Sigmoid colon (tissue), 7 donors: ENCODE measurements around the gene FSTL4. TPM values are rescaled to one million over a fixed set of nuclear protein-coding genes. Genes with fewer than 3 reads are reported as not detected.

Experiments
- DNase-seq: peaks from one replicate; pipeline ENCODE4 v3.0.0-alpha.2; 2019
- H3K27ac ChIP-seq, 4 donors: fragments of 200-600 bp; sonication (generic); one replicate each; pipeline ENCODE4 v1.5.1; 2016 to 2019; ENCODE audit warnings: mild to moderate bottlenecking in 1 of 4
- H3K27me3 ChIP-seq, 3 donors: fragments of 200-600 bp; sonication (generic); one replicate each; pipeline ENCODE4 v1.5.1; 2019; ENCODE audit warnings: mild to moderate bottlenecking in 1 of 3
- H3K36me3 ChIP-seq, 4 donors: fragments of 200-600 bp; sonication (generic); one replicate each; pipeline ENCODE4 v1.5.1; 2016 to 2019
- H3K4me1 ChIP-seq, 4 donors: fragments of 200-600 bp; sonication (generic); one replicate each; pipeline ENCODE4 v1.5.1; 2017 to 2019
- H3K4me3 ChIP-seq, 4 donors: fragments of 200-600 bp; sonication (generic); one replicate each; pipeline ENCODE4 v1.5.1; 2017 to 2019; ENCODE audit warnings: mild to moderate bottlenecking in 2 of 4, moderate library complexity in 1 of 4
- H3K9me3 ChIP-seq, 4 donors: fragments of 200-600 bp in 3 of 4; sonication (generic) in 3 of 4; one replicate each; pipeline versions ENCODE4 v1.5.1 to v1.6.1; 2013 to 2019
- CTCF ChIP-seq, 4 experiments: fragments of 450-650 bp in 3 of 4; fragments of 200-600 bp in 1 of 4; IDR thresholded peaks; one replicate each; pipeline ENCODE4 v1.5.1; 2016 to 2019; ENCODE audit warnings: antibody characterized with exemption in 4 of 4, mild to moderate bottlenecking in 3 of 4, moderate library complexity in 2 of 4
- EP300 ChIP-seq, 4 donors: sonication (generic); formaldehyde crosslinking; IDR thresholded peaks; one replicate each; pipeline ENCODE4 v1.6.1; 2017; ENCODE audit warnings: antibody characterized with exemption in 4 of 4
- POLR2A ChIP-seq, 2 donors: fragments of 450-650 bp; IDR thresholded peaks; one replicate each; pipeline ENCODE4 v1.6.1; 2016; ENCODE audit warnings: antibody characterized with exemption in 2 of 2, mild to moderate bottlenecking in 2 of 2, moderate library complexity in 2 of 2
- POLR2AphosphoS5 ChIP-seq, 4 donors: sonication (generic); formaldehyde crosslinking; IDR thresholded peaks; one replicate each; pipeline ENCODE4 v1.6.1; 2017; ENCODE audit warnings: antibody characterized with exemption in 4 of 4
- WGBS, 2 donors: extraction: QIAGEN DNeasy Blood & Tissue Kit; methylation state at CpG; one replicate each; pipeline ENCODE4 v1.1.7; 2013; 5-methylcytosine and 5-hydroxymethylcytosine counted together
- intact Hi-C: fragments of 100-400 bp; cut with DNase I; formaldehyde crosslinking; loops from one replicate; pipeline ENCODE4 v1.15.1; 2023
- polyA plus RNA-seq, 3 donors: library from polyadenylated mRNA; stranded (reverse); fragments of 200-250 nt; gene quantifications; one replicate each; pipeline ENCODE4 v1.2.3, GENCODE V29; 2013
- total RNA-seq, 4 donors: library from RNA; depleted of rRNA; stranded (reverse); fragments of >200 nt; gene quantifications; one replicate each; pipeline ENCODE4 v1.1.0, GENCODE V29; 2016
- donor health status: healthy with polysubstance abuse.
- donor health status: Bipolar disorder and iron deficiency.
- donor health status: healthy.

Gene FSTL4
- total and polyA plus RNA-seq, 7 donors: 0.23 to 0.45 (median 0.28) TPM; not detected in 4

- no peak overlapping the region for H3K27ac ChIP-seq
- no peaks in the 10 kb centered on the region for H3K36me3 ChIP-seq
- H3K4me3 ChIP-seq: no peak overlapping the region
- no peak for DNase-seq
- no peaks in the 10 kb centered on the region for H3K4me1 ChIP-seq
- no peaks in the 10 kb centered on the region for H3K27me3 ChIP-seq
- TF ChIP-seq EP300 (IDR thresholded peaks at IDR 0.05) (no peak), POLR2A (IDR thresholded peaks at IDR 0.05) (no peak), CTCF (IDR thresholded peaks at IDR 0.05) (no peak), POLR2AphosphoS5 (IDR thresholded peaks at IDR 0.05) (no peak)
- H3K9me3 ChIP-seq: no peaks in the 10 kb centered on the region
- intact Hi-C loops: no loop called here
- WGBS, 2 donors: 64 to 71% methylated on average over 2 of the region's 2 CpGs
Observed at GRCh38 chr5:133520991-133521706, 91.2 kb downstream of the FSTL4 start.

GRCh38 chr5:133520062-133520461, 92.3 kb downstream of the FSTL4 start:
- DNase-seq: no peak
- no peaks in the 10 kb centered on the region for H3K36me3 ChIP-seq
- TF ChIP-seq EP300 (IDR thresholded peaks at IDR 0.05): no peak
- no peak for TF ChIP-seq POLR2AphosphoS5 (IDR thresholded peaks at IDR 0.05)
- TF ChIP-seq CTCF (IDR thresholded peaks at IDR 0.05): no peak
- TF ChIP-seq POLR2A (IDR thresholded peaks at IDR 0.05): no peak
- no peaks in the 10 kb centered on the region for H3K27me3 ChIP-seq
- 63 to 67% methylated on average over 4 of the region's 4 CpGs for WGBS, 2 donors
- no peaks in the 10 kb centered on the region for H3K9me3 ChIP-seq
- H3K4me3 ChIP-seq: no peak overlapping the region
- no peaks in the 10 kb centered on the region for H3K4me1 ChIP-seq
- intact Hi-C loops: no loop called here
- no peak overlapping the region for H3K27ac ChIP-seq

GRCh38 chr5:133519191-133519590, 93.2 kb downstream of the FSTL4 start:
- H3K27ac ChIP-seq: no peak overlapping the region
- 87 to 88% methylated on average over 8 of the region's 8 CpGs for WGBS, 2 donors
- H3K4me1 ChIP-seq: no peaks in the 10 kb centered on the region

GRCh38 chr5:133514456-133514855, 97.9 kb downstream of the FSTL4 start:
- Histone ChIP-seq H3K4me3 (no peak overlapping the region), H3K36me3 (no peaks in the 10 kb centered on the region), H3K27me3 (no peaks in the 10 kb centered on the region), H3K27ac (no peak overlapping the region), H3K9me3 (no peaks in the 10 kb centered on the region), H3K4me1 (no peaks in the 10 kb centered on the region)
- TF ChIP-seq EP300 (IDR thresholded peaks at IDR 0.05) (no peak), CTCF (IDR thresholded peaks at IDR 0.05) (no peak), POLR2A (IDR thresholded peaks at IDR 0.05) (no peak), POLR2AphosphoS5 (IDR thresholded peaks at IDR 0.05) (no peak)
- no peak for DNase-seq
- intact Hi-C loops: no loop called here
- WGBS, 2 donors: 56 to 64% methylated on average over 1 of the region's 1 CpG

More at GRCh38 chr5:133519191-133519590, 93.2 kb downstream of the FSTL4 start:
- H3K36me3 ChIP-seq: no peaks in the 10 kb centered on the region
- DNase-seq: no peak
- intact Hi-C loops: no loop called here
- H3K9me3 ChIP-seq: no peaks in the 10 kb centered on the region
- H3K4me3 ChIP-seq: no peak overlapping the region
- no peaks in the 10 kb centered on the region for H3K27me3 ChIP-seq
- TF ChIP-seq POLR2AphosphoS5 (IDR thresholded peaks at IDR 0.05): no peak

- Histone ChIP-seq H3K4me1 (no peaks in the 10 kb centered on the region), H3K4me3 (no peak overlapping the region), H3K9me3 (no peaks in the 10 kb centered on the region), H3K27ac (no peak overlapping the region), H3K36me3 (no peaks in the 10 kb centered on the region), H3K27me3 (no peaks in the 10 kb centered on the region)
- no peak for TF ChIP-seq EP300 (IDR thresholded peaks at IDR 0.05)
- no peak for TF ChIP-seq CTCF (IDR thresholded peaks at IDR 0.05)
- TF ChIP-seq POLR2AphosphoS5 (IDR thresholded peaks at IDR 0.05): no peak
- no peak for TF ChIP-seq POLR2A (IDR thresholded peaks at IDR 0.05)
- intact Hi-C loops: no loop called here
- DNase-seq: no peak
- 92% methylated on average over 6 of the region's 6 CpGs for WGBS, 2 donors
Observed at GRCh38 chr5:133512896-133513295, 99.4 kb downstream of the FSTL4 start.
